Natural killer cell (primary cell): Measurements from ENCODE around the gene USP3. TPM values are rescaled to one million over a fixed set of nuclear protein-coding genes. Genes with fewer than 3 reads are reported as not detected.
"Not testable (repeated sequence)": the region's sequence is repeated elsewhere in the genome, so short reads cannot be mapped to it uniquely, and the experiment has no call there.

Source experiments
- ATAC-seq, 3 donors: fragments of 150-1000 bp in 2 of 3; fragments of 200-7000 bp in 1 of 3; cut with Tn5 transposase; 1 replicate in 1 of 3; 2 replicates in 2 of 3; pipeline ENCODE4 v1.10.0; 2021; ENCODE audit warnings: mild to moderate bottlenecking in 2 of 3, moderate library complexity in 2 of 3
- DNase-seq, 2 donors: peaks; one replicate each; pipeline versions ENCODE4 v3.0.0 to v3.0.0-alpha.2; 2013 to 2021; ENCODE audit warnings: mixed read lengths in 1 of 2
- H3K27ac ChIP-seq: one replicate; pipeline ENCODE4 v1.5.1; 2013; ENCODE audit warnings: mild to moderate bottlenecking, low read length
- H3K27me3 ChIP-seq: one replicate; pipeline ENCODE4 v1.6.1; 2013; ENCODE audit warnings: low read length; ENCODE audit not compliant: control insufficient read depth, insufficient read depth
- H3K36me3 ChIP-seq: one replicate; pipeline ENCODE4 v1.6.1; 2013; ENCODE audit warnings: low read length; ENCODE audit not compliant: control insufficient read depth, insufficient read depth
- H3K4me1 ChIP-seq: one replicate; pipeline ENCODE4 v1.6.1; 2013; ENCODE audit warnings: low read length; ENCODE audit not compliant: control insufficient read depth, insufficient read depth
- H3K4me3 ChIP-seq: one replicate; pipeline ENCODE4 v1.5.1; 2013; ENCODE audit warnings: low read length
- H3K9me3 ChIP-seq: one replicate; pipeline ENCODE4 v1.6.1; 2013; ENCODE audit warnings: low read length; ENCODE audit not compliant: control insufficient read depth, insufficient read depth
- H3K27ac Mint-ChIP-seq, 2 donors: one replicate each; pipeline ENCODE4 v1.8.0; 2022; ENCODE audit warnings: mild to moderate bottlenecking in 2 of 2, mixed read lengths in 2 of 2, moderate library complexity in 1 of 2
- H3K27me3 Mint-ChIP-seq, 2 donors: one replicate each; pipeline ENCODE4 v1.8.0; 2022; ENCODE audit warnings: low read depth in 2 of 2, mixed read lengths in 2 of 2
- H3K36me3 Mint-ChIP-seq: one replicate; pipeline ENCODE4 v1.8.0; 2022; ENCODE audit warnings: mixed read lengths
- H3K4me1 Mint-ChIP-seq, 2 donors: one replicate each; pipeline ENCODE4 v1.8.0; 2022; ENCODE audit warnings: mixed read lengths in 2 of 2
- H3K4me3 Mint-ChIP-seq: one replicate; pipeline ENCODE4 v1.8.0; 2022; ENCODE audit warnings: mild to moderate bottlenecking, moderate library complexity, mixed read lengths
- H3K9me3 Mint-ChIP-seq, 2 donors: one replicate each; pipeline ENCODE4 v1.8.0; 2022; ENCODE audit warnings: mixed read lengths in 2 of 2
- CTCF ChIP-seq: fragments of 200-600 bp; IDR thresholded peaks from one replicate; pipeline ENCODE4 v1.8.0; 2022; ENCODE audit warnings: antibody characterized with exemption
- WGBS: methylation state at CpG from one replicate; pipeline ENCODE4 v1.1.7; 2013; ENCODE audit warnings: missing lambda C conversion rate; ENCODE audit not compliant: insufficient coverage; 5-methylcytosine and 5-hydroxymethylcytosine counted together
- intact Hi-C: fragments of 100-400 bp; cut with micrococcal nuclease; formaldehyde crosslinking; loops from one replicate; pipeline ENCODE4 v1.14.2; 2022
- total RNA-seq, 4 donors: library from RNA; stranded (reverse); fragments of 120-200 nt in 1 of 4; gene quantifications; one replicate each; pipeline versions ENCODE4 v1.2.3 to v1.2.4, GENCODE V29; 2013 to 2022

USP3 gene
- total RNA-seq, 3 donors from 2014 or later (not counting 1 experiment from before 2014, with no cell fraction given) = 163 to 187 (median 169) TPM

GRCh38 chr15:63519041-63519440 lies 14.6 kb downstream of the USP3 start:
- Histone ChIP-seq H3K9me3 (no peaks in the 10 kb centered on the region), H3K27me3 (no peaks in the 10 kb centered on the region), H3K36me3 (no peaks in the 10 kb centered on the region), H3K27ac (no peak overlapping the region), H3K4me3 (no peak overlapping the region), H3K4me1 (peaks cover 32% of the 10 kb centered on the region)
- ATAC-seq (no peak), DNase-seq (no peak)
- WGBS = 93% methylated on average over 4 of the region's 4 CpGs
- H3K4me3 Mint-ChIP-seq = peak overlapping the region; percentile 82
- no peaks in the 10 kb centered on the region for H3K27me3 Mint-ChIP-seq
- peak overlapping the region; percentile 74 to 79 for H3K27ac Mint-ChIP-seq
- TF ChIP-seq CTCF = no peak
- no peaks in the 10 kb centered on the region for H3K9me3 Mint-ChIP-seq
- intact Hi-C loops = loop anchor here (2.0 kb wide), 1 partner anchor 14 kb away; the partner anchor contains the start of gene USP3
- peaks cover 91 to 93% of the 10 kb centered on the region in 2 donors for H3K4me1 Mint-ChIP-seq
- no peaks in the 10 kb centered on the region for H3K36me3 Mint-ChIP-seq

- H3K27me3 ChIP-seq = no peaks in the 10 kb centered on the region
- Mint-ChIP-seq H3K27ac (peak overlapping the region; percentile 74 to 79), H3K27me3 (no peaks in the 10 kb centered on the region), H3K9me3 (no peaks in the 10 kb centered on the region), H3K36me3 (no peaks in the 10 kb centered on the region), H3K4me1 (peaks cover 91 to 93% of the 10 kb centered on the region in 2 donors), H3K4me3 (peak overlapping the region; percentile 82)
- intact Hi-C loops = loop anchor here (2.0 to 5.0 kb wide), 2 partner anchors 15 to 32 kb away; partner anchors contain the start of gene USP3
- H3K4me1 ChIP-seq = peaks cover 35% of the 10 kb centered on the region
- TF ChIP-seq CTCF = no peak
- no peaks in the 10 kb centered on the region for H3K36me3 ChIP-seq
- H3K27ac ChIP-seq = no peak overlapping the region
- DNase-seq (no peak), ATAC-seq (no peak)
- H3K9me3 ChIP-seq = no peaks in the 10 kb centered on the region
- 100% methylated on average over 4 of the region's 7 CpGs for WGBS
- H3K4me3 ChIP-seq = no peak overlapping the region
These were observed 15.3 kb downstream of the USP3 start for GRCh38 chr15:63519548-63520178.

DNA sequence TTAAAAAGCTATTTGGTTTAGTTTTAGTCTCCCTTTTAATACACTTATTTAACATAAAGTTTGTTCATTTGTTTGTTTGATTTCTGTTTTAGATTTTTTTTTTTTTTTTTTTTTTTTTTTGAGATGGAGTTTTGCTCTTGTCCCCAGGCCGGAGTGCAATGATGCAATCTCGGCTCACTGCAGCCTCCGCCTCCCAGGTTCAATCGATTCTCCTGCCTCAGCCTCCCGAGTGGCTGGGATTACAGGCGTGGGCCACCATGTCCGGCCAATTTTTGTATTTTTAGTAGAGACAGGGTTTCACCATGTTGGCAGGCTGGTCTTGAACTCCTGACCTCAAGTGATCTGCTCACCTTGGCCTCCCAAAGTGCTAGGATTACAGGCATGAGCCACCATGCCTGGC lies 16.1 kb downstream of the USP3 start:
- H3K27ac ChIP-seq, H3K4me3 ChIP-seq, H3K9me3 Mint-ChIP-seq, H3K27me3 Mint-ChIP-seq, H3K4me3 Mint-ChIP-seq, H3K36me3 ChIP-seq, H3K27me3 ChIP-seq, H3K36me3 Mint-ChIP-seq, DNase-seq, H3K9me3 ChIP-seq, ATAC-seq: not testable (repeated sequence)
- 97% methylated on average over 7 of the region's 7 CpGs for WGBS
- intact Hi-C loops = loop anchor here (5.0 kb wide), 1 partner anchor 33 kb away; no protein-coding TSS in a partner anchor
- Mint-ChIP-seq H3K27ac (peak overlapping the region; percentile 4 to 74), H3K4me1 (peaks cover 91 to 93% of the 10 kb centered on the region in 2 donors)
- H3K4me1 ChIP-seq = peaks cover 37% of the 10 kb centered on the region

DNA sequence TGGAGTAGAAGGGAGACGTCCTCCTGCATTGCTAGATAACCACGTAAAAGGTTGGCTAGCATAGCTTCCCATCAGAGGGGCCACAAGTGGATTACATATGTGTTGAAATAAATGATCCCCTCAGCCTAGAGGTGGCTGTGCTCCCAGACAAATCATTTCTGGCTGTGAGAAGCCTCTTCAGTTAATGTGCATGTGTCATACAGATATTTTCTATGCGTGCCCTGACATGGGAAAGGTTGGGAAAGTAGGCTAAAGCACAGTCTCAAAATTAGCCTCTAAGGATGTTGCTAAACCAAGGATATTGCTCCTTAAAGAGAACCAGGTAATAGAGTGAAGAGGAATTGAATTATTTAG lies 17.8 kb downstream of the USP3 start:
- Mint-ChIP-seq H3K36me3 (no peaks in the 10 kb centered on the region), H3K4me3 (no peak overlapping the region), H3K27me3 (no peaks in the 10 kb centered on the region), H3K4me1 (peaks cover 92% of the 10 kb centered on the region in 2 donors), H3K27ac (no peak overlapping the region), H3K9me3 (no peaks in the 10 kb centered on the region)
- no peak for TF ChIP-seq CTCF
- no peak overlapping the region for H3K27ac ChIP-seq
- 89% methylated on average over 3 of the region's 3 CpGs for WGBS
- intact Hi-C loops = loop anchor here (5.0 kb wide), 1 partner anchor 35 kb away; no protein-coding TSS in a partner anchor
- H3K36me3 ChIP-seq = no peaks in the 10 kb centered on the region
- H3K27me3 ChIP-seq = no peaks in the 10 kb centered on the region
- ATAC-seq (no peak), DNase-seq (no peak)
- no peak overlapping the region for H3K4me3 ChIP-seq
- H3K9me3 ChIP-seq = no peaks in the 10 kb centered on the region
- peaks cover 37% of the 10 kb centered on the region for H3K4me1 ChIP-seq
